GM18520 (cell line): ENCODE measurements around the gene TRMT2A.

Experiments used
- ATAC-seq: cut with Tn5 transposase; IDR thresholded peaks from one replicate; pipeline ENCODE4 v1.9.1; 2021; ENCODE audit not compliant: unreplicated experiment

TRMT2A gene

GRCh38 chr22:20149257-20150250 is 32.5 kb upstream of the TRMT2A start:
- no peak for ATAC-seq

GRCh38 chr22:20148414-20148813 is 31.4 kb upstream of the TRMT2A start:
- ATAC-seq = no peak

GRCh38 chr22:20147237-20147988 is 30.4 kb upstream of the TRMT2A start:
- no peak for ATAC-seq

GRCh38 chr22:20146777-20147176 is 29.8 kb upstream of the TRMT2A start:
- no peak for ATAC-seq

- no peak for ATAC-seq
Observed at GRCh38 chr22:20145832-20146223, 28.8 kb upstream of the TRMT2A start.

- no peak for ATAC-seq
Observed at GRCh38 chr22:20145206-20145831, 28.3 kb upstream of the TRMT2A start.

- no peak for ATAC-seq
Observed at GRCh38 chr22:20143883-20144665, 27.0 kb upstream of the TRMT2A start.

- ATAC-seq = no peak
Observed at GRCh38 chr22:20142711-20143621, 25.9 kb upstream of the TRMT2A start.

GRCh38 chr22:20141186-20142077 is 24.4 kb upstream of the TRMT2A start:
- ATAC-seq = no peak

- ATAC-seq = no peak
Observed at GRCh38 chr22:20140521-20140964, 23.5 kb upstream of the TRMT2A start.

GRCh38 chr22:20140107-20140445 is 23.1 kb upstream of the TRMT2A start:
- ATAC-seq = no peak

GRCh38 chr22:20139391-20140106 is 22.5 kb upstream of the TRMT2A start:
- ATAC-seq = no peak

- no peak for ATAC-seq
Observed at GRCh38 chr22:20138868-20139267, 21.8 kb upstream of the TRMT2A start.

GRCh38 chr22:20138417-20138738 is 21.4 kb upstream of the TRMT2A start:
- no peak for ATAC-seq

- no peak for ATAC-seq
Observed at GRCh38 chr22:20137671-20138416, 20.8 kb upstream of the TRMT2A start.

- no peak for ATAC-seq
Observed at GRCh38 chr22:20137113-20137512, 20.1 kb upstream of the TRMT2A start.

GRCh38 chr22:20136603-20136873 is 19.5 kb upstream of the TRMT2A start:
- ATAC-seq = no peak
